ENCODE results near the gene ST6GALNAC3.

Gene ST6GALNAC3

DNA sequence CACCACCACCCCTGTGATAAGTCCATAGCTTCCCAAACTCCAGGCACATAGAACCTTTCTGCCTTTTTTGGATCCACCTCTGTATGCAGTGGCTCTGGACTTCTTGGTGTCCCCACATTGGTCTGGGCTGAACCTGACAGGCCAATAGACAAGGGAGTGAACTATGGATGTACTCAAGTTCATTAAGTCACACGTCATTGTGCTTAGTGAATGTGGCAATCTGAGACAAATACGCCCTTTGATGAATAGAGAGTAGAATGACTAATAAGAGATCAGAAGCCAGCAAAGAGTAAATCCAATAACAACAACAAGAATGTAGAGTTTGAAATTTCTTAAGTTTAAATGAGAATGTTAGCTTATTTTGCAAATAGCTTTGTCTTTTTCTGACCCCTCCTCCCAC, 114.8 kb downstream of the ST6GALNAC3 start:
- Histone ChIP-seq H3K79me2 (ENCODE audit: insufficient read depth, low read depth) (no peaks in the 10 kb centered on the region), H4K20me1 (ENCODE audit: insufficient read depth) (no peaks in the 10 kb centered on the region), H3K27ac (no peak overlapping the region), H3K4me1 (ENCODE audit: low read depth, poor library complexity, severe bottlenecking) (peaks cover 5% of the 10 kb centered on the region), H3K4me2 (no peak overlapping the region), H3K36me3 (ENCODE audit: insufficient read depth) (no peaks in the 10 kb centered on the region), H3K4me3 (IDR thresholded peaks at IDR 0.05; ENCODE audit: insufficient read depth, low read depth, low read length) (no peak overlapping the region), H2AFZ (ENCODE audit: low read depth) (no peak overlapping the region), H3K9ac (no peak overlapping the region), H3K27me3 (ENCODE audit: insufficient read depth, low read depth) (no peaks in the 10 kb centered on the region)
- no peak for TF ChIP-seq CTCF (conservative IDR thresholded peaks at IDR 0.05; ENCODE audit: low read depth, low read length)

DNA sequence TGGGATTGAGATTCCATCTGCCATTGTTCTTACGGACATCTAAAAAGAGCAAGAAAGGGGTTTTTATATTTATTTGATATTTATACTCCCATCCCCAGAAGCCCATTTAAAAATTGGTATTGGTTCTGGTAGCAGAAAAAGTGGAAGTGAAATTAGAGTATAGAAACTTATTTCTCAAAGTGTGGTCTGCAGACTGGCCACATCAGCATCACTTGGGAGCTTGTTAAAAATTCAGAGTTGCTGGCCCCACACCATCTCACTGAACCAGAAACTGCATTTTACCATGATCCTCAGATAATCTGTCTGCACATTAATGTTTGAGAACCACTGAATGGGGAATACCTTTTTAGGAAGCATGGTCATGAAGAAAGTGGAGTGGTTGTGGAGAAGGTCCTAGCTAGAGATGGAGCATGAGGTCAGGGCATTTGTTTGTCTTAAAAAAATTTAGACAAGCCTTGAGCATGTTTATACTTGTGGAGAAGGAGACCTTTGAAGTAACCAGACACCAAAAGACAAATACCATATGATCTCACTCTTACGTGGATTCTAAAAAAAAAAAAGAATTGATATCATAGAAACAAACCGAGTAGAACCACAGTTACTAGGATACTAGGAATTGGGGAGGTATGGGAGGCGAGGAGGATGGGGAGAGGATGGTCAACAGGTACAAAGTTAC, 116.3 kb downstream of the ST6GALNAC3 start:
- Histone ChIP-seq H3K4me2 (no peak overlapping the region), H4K20me1 (ENCODE audit: insufficient read depth) (no peaks in the 10 kb centered on the region), H3K27me3 (ENCODE audit: insufficient read depth, low read depth) (no peaks in the 10 kb centered on the region), H3K27ac (no peak overlapping the region), H3K4me1 (ENCODE audit: low read depth, poor library complexity, severe bottlenecking) (peaks cover 5% of the 10 kb centered on the region), H3K79me2 (ENCODE audit: insufficient read depth, low read depth) (no peaks in the 10 kb centered on the region), H2AFZ (ENCODE audit: low read depth) (no peak overlapping the region), H3K9ac (no peak overlapping the region), H3K36me3 (ENCODE audit: insufficient read depth) (no peaks in the 10 kb centered on the region), H3K4me3 (IDR thresholded peaks at IDR 0.05; ENCODE audit: insufficient read depth, low read depth, low read length) (no peak overlapping the region)
- TF ChIP-seq CTCF (conservative IDR thresholded peaks at IDR 0.05; ENCODE audit: low read depth, low read length), result no peak

GRCh38 chr1:76191561-76191960, 117.0 kb downstream of the ST6GALNAC3 start:
- no peak overlapping the region for H3K9ac ChIP-seq
- no peaks in the 10 kb centered on the region for H3K79me2 ChIP-seq (ENCODE audit: insufficient read depth, low read depth)
- no peak overlapping the region for H2AFZ ChIP-seq (ENCODE audit: low read depth)
- peaks cover 5% of the 10 kb centered on the region for H3K4me1 ChIP-seq (ENCODE audit: low read depth, poor library complexity, severe bottlenecking)
- TF ChIP-seq CTCF (conservative IDR thresholded peaks at IDR 0.05; ENCODE audit: low read depth, low read length), result no peak
- H3K36me3 ChIP-seq (ENCODE audit: insufficient read depth), result no peaks in the 10 kb centered on the region
- H4K20me1 ChIP-seq (ENCODE audit: insufficient read depth), result no peaks in the 10 kb centered on the region
- no peaks in the 10 kb centered on the region for H3K27me3 ChIP-seq (ENCODE audit: insufficient read depth, low read depth)
- no peak overlapping the region for H3K27ac ChIP-seq
- no peak overlapping the region for H3K4me3 ChIP-seq (IDR thresholded peaks at IDR 0.05; ENCODE audit: insufficient read depth, low read depth, low read length)
- no peak overlapping the region for H3K4me2 ChIP-seq

- Histone ChIP-seq H4K20me1 (ENCODE audit: insufficient read depth) (no peaks in the 10 kb centered on the region), H3K36me3 (ENCODE audit: insufficient read depth) (no peaks in the 10 kb centered on the region), H3K79me2 (ENCODE audit: insufficient read depth, low read depth) (no peaks in the 10 kb centered on the region), H3K27me3 (ENCODE audit: insufficient read depth, low read depth) (no peaks in the 10 kb centered on the region), H2AFZ (ENCODE audit: low read depth) (no peak overlapping the region), H3K27ac (no peak overlapping the region), H3K4me1 (ENCODE audit: low read depth, poor library complexity, severe bottlenecking) (no peaks in the 10 kb centered on the region), H3K9ac (no peak overlapping the region), H3K4me3 (IDR thresholded peaks at IDR 0.05; ENCODE audit: insufficient read depth, low read depth, low read length) (no peak overlapping the region), H3K4me2 (no peak overlapping the region)
- no peak for TF ChIP-seq CTCF (conservative IDR thresholded peaks at IDR 0.05; ENCODE audit: low read depth, low read length)
Observed at GRCh38 chr1:76198452-76198851, 123.9 kb downstream of the ST6GALNAC3 start.

Data from KMS-11 (cell line).